Measurements from ENCODE around the gene VAPB.

The VAPB gene

GRCh38 chr20:58467572-58468527 is 78.8 kb downstream of the VAPB start:
- TF ChIP-seq PPARA (CRISPR knock-in tag; IDR thresholded peaks at IDR 0.05; ENCODE audit: borderline replicate concordance): no peak
- no peak for TF ChIP-seq ARNTL (CRISPR knock-in tag; IDR thresholded peaks at IDR 0.05; ENCODE audit: borderline replicate concordance, low read depth)
- no peak for TF ChIP-seq ZNF70 (CRISPR knock-in tag; IDR thresholded peaks at IDR 0.05)
- TF ChIP-seq ZC3H10 (CRISPR knock-in tag; IDR thresholded peaks at IDR 0.05): no peak
- no peak for TF ChIP-seq ZNF8 (CRISPR knock-in tag; IDR thresholded peaks at IDR 0.05)
- TF ChIP-seq CREB5 (CRISPR knock-in tag; IDR thresholded peaks at IDR 0.05; ENCODE audit: low read depth): no peak
- no peak for TF ChIP-seq RARB (CRISPR knock-in tag; IDR thresholded peaks at IDR 0.05)
- no peak for TF ChIP-seq ZFP3 (CRISPR knock-in tag; IDR thresholded peaks at IDR 0.05)
- no peak for TF ChIP-seq PATZ1 (CRISPR knock-in tag; IDR thresholded peaks at IDR 0.05; ENCODE audit: borderline replicate concordance)
- TF ChIP-seq ESRRG (CRISPR knock-in tag; IDR thresholded peaks at IDR 0.05): no peak
- no peak for TF ChIP-seq ISL1 (CRISPR knock-in tag; IDR thresholded peaks at IDR 0.05)
- TF ChIP-seq TOX (CRISPR knock-in tag; IDR thresholded peaks at IDR 0.05; ENCODE audit: borderline replicate concordance): no peak
- no peak for TF ChIP-seq POU6F1 (CRISPR knock-in tag; IDR thresholded peaks at IDR 0.05; ENCODE audit: borderline replicate concordance, low read depth)
- TF ChIP-seq BACH2 (CRISPR knock-in tag; IDR thresholded peaks at IDR 0.05; ENCODE audit: borderline replicate concordance): no peak
- TF ChIP-seq ZFP30 (CRISPR knock-in tag; IDR thresholded peaks at IDR 0.05): no peak
- peak; percentile 12; the same call in 1 of the 3 replicates for ATAC-seq

- TF ChIP-seq GLIS3 (CRISPR knock-in tag; IDR thresholded peaks at IDR 0.05) (no peak), OSR1 (CRISPR knock-in tag; IDR thresholded peaks at IDR 0.05) (no peak), ISL1 (CRISPR knock-in tag; IDR thresholded peaks at IDR 0.05) (no peak), ZFP3 (CRISPR knock-in tag; IDR thresholded peaks at IDR 0.05) (no peak), BACH2 (CRISPR knock-in tag; IDR thresholded peaks at IDR 0.05; ENCODE audit: borderline replicate concordance) (no peak), TOX (CRISPR knock-in tag; IDR thresholded peaks at IDR 0.05; ENCODE audit: borderline replicate concordance) (no peak), ARNTL (CRISPR knock-in tag; IDR thresholded peaks at IDR 0.05; ENCODE audit: borderline replicate concordance, low read depth) (no peak)
- no peak for ATAC-seq
These were observed 80.6 kb downstream of the VAPB start for GRCh38 chr20:58469616-58470015.

GRCh38 chr20:58470336-58471192 is 81.5 kb downstream of the VAPB start:
- TF ChIP-seq ZC3H10 (CRISPR knock-in tag; IDR thresholded peaks at IDR 0.05): no peak
- no peak for TF ChIP-seq SNAI2 (CRISPR knock-in tag; IDR thresholded peaks at IDR 0.05)
- no peak for TF ChIP-seq ARNTL (CRISPR knock-in tag; IDR thresholded peaks at IDR 0.05; ENCODE audit: borderline replicate concordance, low read depth)
- no peak for TF ChIP-seq ZNF8 (CRISPR knock-in tag; IDR thresholded peaks at IDR 0.05)
- TF ChIP-seq CSDC2 (CRISPR knock-in tag; IDR thresholded peaks at IDR 0.05): no peak
- TF ChIP-seq TOX (CRISPR knock-in tag; IDR thresholded peaks at IDR 0.05; ENCODE audit: borderline replicate concordance): no peak
- TF ChIP-seq CREB5 (CRISPR knock-in tag; IDR thresholded peaks at IDR 0.05; ENCODE audit: low read depth): no peak
- no peak for TF ChIP-seq GLIS3 (CRISPR knock-in tag; IDR thresholded peaks at IDR 0.05)
- TF ChIP-seq ESRRG (CRISPR knock-in tag; IDR thresholded peaks at IDR 0.05): no peak
- no peak for TF ChIP-seq OSR1 (CRISPR knock-in tag; IDR thresholded peaks at IDR 0.05)
- TF ChIP-seq ISL1 (CRISPR knock-in tag; IDR thresholded peaks at IDR 0.05): no peak
- ATAC-seq: no peak
